ENCODE data around the gene CDH6. TPM values are rescaled to one million over a fixed set of nuclear protein-coding genes. Genes with fewer than 3 reads are reported as not detected.

The CDH6 gene
- total RNA-seq, 2 donors from 2014 or later = 3.2 to 15.9 TPM

- Histone ChIP-seq H3K36me3 (no peaks in the 10 kb centered on the region), H3K4me3 (no peak overlapping the region), H3K4me1 (ENCODE audit: control insufficient read depth in 1 of 2, low read depth in 2 of 2) (peaks cover 4 to 9% of the 10 kb centered on the region in 2 donors), H3K27me3 (replicated peaks; ENCODE audit: insufficient read depth) (no peaks in the 10 kb centered on the region), H3K27ac (no peak overlapping the region), H3K9me3 (no peaks in the 10 kb centered on the region)
- no peak for DNase-seq (ENCODE audit: low spot score)
- no peak for ATAC-seq (ENCODE audit: insufficient number of reproducible peaks, low FRiP score, low read depth)
- TF ChIP-seq CTCF (IDR thresholded peaks at IDR 0.05) = no peak
These were observed 35.8 kb upstream of the CDH6 start for GRCh38 chr5:31157720-31158119.

- TF ChIP-seq CTCF (IDR thresholded peaks at IDR 0.05) = no peak
- DNase-seq (ENCODE audit: low spot score) (no peak), ATAC-seq (ENCODE audit: insufficient number of reproducible peaks, low FRiP score, low read depth) (no peak)
- Histone ChIP-seq H3K36me3 (no peaks in the 10 kb centered on the region), H3K4me3 (no peak overlapping the region), H3K27ac (no peak overlapping the region), H3K9me3 (no peaks in the 10 kb centered on the region), H3K27me3 (replicated peaks; ENCODE audit: insufficient read depth) (no peaks in the 10 kb centered on the region), H3K4me1 (ENCODE audit: control insufficient read depth in 1 of 2, low read depth in 2 of 2) (peaks cover 4 to 9% of the 10 kb centered on the region in 2 donors)
These were observed 34.8 kb upstream of the CDH6 start for GRCh38 chr5:31158686-31159085.

GRCh38 chr5:31161781-31162181 lies 31.7 kb upstream of the CDH6 start:
- no peaks in the 10 kb centered on the region for H3K9me3 ChIP-seq
- no peaks in the 10 kb centered on the region for H3K27me3 ChIP-seq (replicated peaks; ENCODE audit: insufficient read depth)
- ATAC-seq (ENCODE audit: insufficient number of reproducible peaks, low FRiP score, low read depth) (no peak), DNase-seq (ENCODE audit: low spot score) (no peak)
- H3K4me3 ChIP-seq = peak overlapping the region; percentile 16
- TF ChIP-seq CTCF (IDR thresholded peaks at IDR 0.05) = no peak
- no peaks in the 10 kb centered on the region for H3K36me3 ChIP-seq
- peaks cover 4 to 9% of the 10 kb centered on the region in 2 donors for H3K4me1 ChIP-seq (ENCODE audit: control insufficient read depth in 1 of 2, low read depth in 2 of 2)
- no peak overlapping the region for H3K27ac ChIP-seq

GRCh38 chr5:31165729-31166128 lies 27.8 kb upstream of the CDH6 start:
- H3K36me3 ChIP-seq = no peaks in the 10 kb centered on the region
- no peaks in the 10 kb centered on the region for H3K9me3 ChIP-seq
- no peaks in the 10 kb centered on the region for H3K27me3 ChIP-seq (replicated peaks; ENCODE audit: insufficient read depth)
- no peak overlapping the region for H3K4me3 ChIP-seq
- no peak for ATAC-seq (ENCODE audit: insufficient number of reproducible peaks, low FRiP score, low read depth)
- peaks cover 4 to 9% of the 10 kb centered on the region in 2 donors for H3K4me1 ChIP-seq (ENCODE audit: control insufficient read depth in 1 of 2, low read depth in 2 of 2)
- H3K27ac ChIP-seq = no peak overlapping the region
- no peak for TF ChIP-seq CTCF (IDR thresholded peaks at IDR 0.05)
- no peak for DNase-seq (ENCODE audit: low spot score)

- no peaks in the 10 kb centered on the region for H3K9me3 ChIP-seq
- DNase-seq (ENCODE audit: low spot score) (no peak), ATAC-seq (ENCODE audit: insufficient number of reproducible peaks, low FRiP score, low read depth) (no peak)
- H3K27me3 ChIP-seq (replicated peaks; ENCODE audit: insufficient read depth) = no peaks in the 10 kb centered on the region
- no peak overlapping the region for H3K4me3 ChIP-seq
- H3K4me1 ChIP-seq (ENCODE audit: control insufficient read depth in 1 of 2, low read depth in 2 of 2) = no peaks in the 10 kb centered on the region
- no peaks in the 10 kb centered on the region for H3K36me3 ChIP-seq
- H3K27ac ChIP-seq = no peak overlapping the region
- TF ChIP-seq CTCF (IDR thresholded peaks at IDR 0.05) = no peak
These were observed 24.1 kb upstream of the CDH6 start for GRCh38 chr5:31169379-31169778.

Data from thoracic aorta (tissue), 2 donors.